ENCODE results near the gene MAVS.
"Not testable (repeated sequence)": the region's sequence is repeated elsewhere in the genome, so short reads cannot be mapped to it uniquely, and the experiment has no call there.

The MAVS gene

GRCh38 chr20:3874194-3874844, 27.7 kb downstream of the MAVS start:
- H3K9ac ChIP-seq (ENCODE audit: low read length): no peak overlapping the region
- peaks cover 29% of the 10 kb centered on the region for H3K36me3 ChIP-seq (ENCODE audit: control insufficient read depth, insufficient read depth, low read length, severe bottlenecking)
- H3K27me3 ChIP-seq (replicated peaks; ENCODE audit: control insufficient read depth, insufficient read depth, low read length): no peaks in the 10 kb centered on the region
- H3K4me1 ChIP-seq (ENCODE audit: control insufficient read depth, insufficient read depth, low read length): peaks cover 23% of the 10 kb centered on the region
- no peak overlapping the region for H3K4me3 ChIP-seq (ENCODE audit: low read length)
- DNase-seq (ENCODE audit: low read depth): no peak
- H3K9me3 ChIP-seq (ENCODE audit: control insufficient read depth, low read length): no peaks in the 10 kb centered on the region

- H3K9me3 ChIP-seq (ENCODE audit: control insufficient read depth, low read length): no peaks in the 10 kb centered on the region
- H3K36me3 ChIP-seq (ENCODE audit: control insufficient read depth, insufficient read depth, low read length, severe bottlenecking): peaks cover 24% of the 10 kb centered on the region
- no peak for DNase-seq (ENCODE audit: low read depth)
- peaks cover 21% of the 10 kb centered on the region for H3K4me1 ChIP-seq (ENCODE audit: control insufficient read depth, insufficient read depth, low read length)
- H3K27me3 ChIP-seq (replicated peaks; ENCODE audit: control insufficient read depth, insufficient read depth, low read length): no peaks in the 10 kb centered on the region
- no peak overlapping the region for H3K9ac ChIP-seq (ENCODE audit: low read length)
- H3K4me3 ChIP-seq (ENCODE audit: low read length): no peak overlapping the region
Measured at GRCh38 chr20:3875378-3875974, 28.8 kb downstream of the MAVS start.

GRCh38 chr20:3876000-3876399, 29.4 kb downstream of the MAVS start:
- peaks cover 24% of the 10 kb centered on the region for H3K36me3 ChIP-seq (ENCODE audit: control insufficient read depth, insufficient read depth, low read length, severe bottlenecking)
- peaks cover 21% of the 10 kb centered on the region for H3K4me1 ChIP-seq (ENCODE audit: control insufficient read depth, insufficient read depth, low read length)
- no peaks in the 10 kb centered on the region for H3K9me3 ChIP-seq (ENCODE audit: control insufficient read depth, low read length)
- no peak for DNase-seq (ENCODE audit: low read depth)
- no peak overlapping the region for H3K4me3 ChIP-seq (ENCODE audit: low read length)
- H3K9ac ChIP-seq (ENCODE audit: low read length): no peak overlapping the region
- no peaks in the 10 kb centered on the region for H3K27me3 ChIP-seq (replicated peaks; ENCODE audit: control insufficient read depth, insufficient read depth, low read length)

- Histone ChIP-seq H3K36me3 (ENCODE audit: control insufficient read depth, insufficient read depth, low read length, severe bottlenecking) (peaks cover 17% of the 10 kb centered on the region), H3K4me3 (ENCODE audit: low read length) (no peak overlapping the region), H3K9ac (ENCODE audit: low read length) (no peak overlapping the region), H3K9me3 (ENCODE audit: control insufficient read depth, low read length) (no peaks in the 10 kb centered on the region), H3K4me1 (ENCODE audit: control insufficient read depth, insufficient read depth, low read length) (peaks cover 15% of the 10 kb centered on the region), H3K27me3 (replicated peaks; ENCODE audit: control insufficient read depth, insufficient read depth, low read length) (no peaks in the 10 kb centered on the region)
- DNase-seq (ENCODE audit: low read depth): no peak
Measured at GRCh38 chr20:3876676-3877075, 30.0 kb downstream of the MAVS start.

GRCh38 chr20:3878921-3879274, 32.3 kb downstream of the MAVS start:
- H3K4me1 ChIP-seq (ENCODE audit: control insufficient read depth, insufficient read depth, low read length): peaks cover 12% of the 10 kb centered on the region
- not testable (repeated sequence) for H3K27me3 ChIP-seq (replicated peaks; ENCODE audit: control insufficient read depth, insufficient read depth, low read length); DNase-seq (ENCODE audit: low read depth); H3K4me3 ChIP-seq (ENCODE audit: low read length); H3K9ac ChIP-seq (ENCODE audit: low read length); H3K9me3 ChIP-seq (ENCODE audit: control insufficient read depth, low read length); H3K36me3 ChIP-seq (ENCODE audit: control insufficient read depth, insufficient read depth, low read length, severe bottlenecking)

- no peak overlapping the region for H3K4me3 ChIP-seq (ENCODE audit: low read length)
- H3K27me3 ChIP-seq (replicated peaks; ENCODE audit: control insufficient read depth, insufficient read depth, low read length): no peaks in the 10 kb centered on the region
- no peak for DNase-seq (ENCODE audit: low read depth)
- H3K36me3 ChIP-seq (ENCODE audit: control insufficient read depth, insufficient read depth, low read length, severe bottlenecking): no peaks in the 10 kb centered on the region
- H3K9me3 ChIP-seq (ENCODE audit: control insufficient read depth, low read length): no peaks in the 10 kb centered on the region
- peaks cover 9% of the 10 kb centered on the region for H3K4me1 ChIP-seq (ENCODE audit: control insufficient read depth, insufficient read depth, low read length)
- no peak overlapping the region for H3K9ac ChIP-seq (ENCODE audit: low read length)
Measured at GRCh38 chr20:3885715-3886114, 39.1 kb downstream of the MAVS start.

- Histone ChIP-seq H3K9me3 (ENCODE audit: control insufficient read depth, low read length) (no peaks in the 10 kb centered on the region), H3K9ac (ENCODE audit: low read length) (peak overlapping the region; percentile 94), H3K36me3 (ENCODE audit: control insufficient read depth, insufficient read depth, low read length, severe bottlenecking) (no peaks in the 10 kb centered on the region), H3K4me3 (ENCODE audit: low read length) (peak overlapping the region; percentile 85), H3K4me1 (ENCODE audit: control insufficient read depth, insufficient read depth, low read length) (peaks cover 29% of the 10 kb centered on the region), H3K27me3 (replicated peaks; ENCODE audit: control insufficient read depth, insufficient read depth, low read length) (no peaks in the 10 kb centered on the region)
- peak; percentile 60 for DNase-seq (ENCODE audit: low read depth)
Measured at GRCh38 chr20:3887876-3888620, 41.4 kb downstream of the MAVS start.

- Histone ChIP-seq H3K4me1 (ENCODE audit: control insufficient read depth, insufficient read depth, low read length) (peaks cover 37% of the 10 kb centered on the region), H3K9me3 (ENCODE audit: control insufficient read depth, low read length) (no peaks in the 10 kb centered on the region), H3K36me3 (ENCODE audit: control insufficient read depth, insufficient read depth, low read length, severe bottlenecking) (no peaks in the 10 kb centered on the region), H3K27me3 (replicated peaks; ENCODE audit: control insufficient read depth, insufficient read depth, low read length) (no peaks in the 10 kb centered on the region), H3K9ac (ENCODE audit: low read length) (peak within 1 kb of the TSS; percentile 94), H3K4me3 (ENCODE audit: low read length) (peak within 1 kb of the TSS; percentile 85)
- DNase-seq (ENCODE audit: low read depth): peak; percentile 100
Measured at GRCh38 chr20:3888622-3889488, 42.2 kb downstream of the MAVS start, which contains the start of gene PANK2. TSS of gene PANK2 (plus strand) at chr20:3889387.

GRCh38 chr20:3889489-3890397, 43.1 kb downstream of the MAVS start:
- Histone ChIP-seq H3K4me1 (ENCODE audit: control insufficient read depth, insufficient read depth, low read length) (peaks cover 39% of the 10 kb centered on the region), H3K9me3 (ENCODE audit: control insufficient read depth, low read length) (no peaks in the 10 kb centered on the region), H3K9ac (ENCODE audit: low read length) (peak overlapping the region; percentile 94), H3K27me3 (replicated peaks; ENCODE audit: control insufficient read depth, insufficient read depth, low read length) (no peaks in the 10 kb centered on the region), H3K36me3 (ENCODE audit: control insufficient read depth, insufficient read depth, low read length, severe bottlenecking) (no peaks in the 10 kb centered on the region), H3K4me3 (ENCODE audit: low read length) (peak overlapping the region; percentile 85)
- DNase-seq (ENCODE audit: low read depth): peak; percentile 61

GRCh38 chr20:3890398-3890751, 43.7 kb downstream of the MAVS start:
- Histone ChIP-seq H3K36me3 (ENCODE audit: control insufficient read depth, insufficient read depth, low read length, severe bottlenecking) (no peaks in the 10 kb centered on the region), H3K9me3 (ENCODE audit: control insufficient read depth, low read length) (no peaks in the 10 kb centered on the region), H3K27me3 (replicated peaks; ENCODE audit: control insufficient read depth, insufficient read depth, low read length) (no peaks in the 10 kb centered on the region), H3K4me3 (ENCODE audit: low read length) (peak overlapping the region; percentile 85), H3K4me1 (ENCODE audit: control insufficient read depth, insufficient read depth, low read length) (peaks cover 39% of the 10 kb centered on the region), H3K9ac (ENCODE audit: low read length) (peak overlapping the region; percentile 94)
- DNase-seq (ENCODE audit: low read depth): peak; percentile 82
